ENCODE data around the gene DDX41.

The DDX41 gene

GRCh38 chr5:177554474-177555111, 37.8 kb upstream of the DDX41 start, which contains the start of gene FAM193B:
Gene FAM193B (minus strand): TSS chr5:177554563. CDS start chr5:177554458, 105 bp downstream.
- TF ChIP-seq CTCF (conservative IDR thresholded peaks at IDR 0.05; ENCODE audit: low read depth, low read length), result peak; percentile 30
- no peak for DNase-seq (ENCODE audit: low read depth)
- peak within 1 kb of the TSS; percentile 80 for H3K4me3 ChIP-seq (ENCODE audit: low read length)

GRCh38 chr5:177553671-177554429, 37.1 kb upstream of the DDX41 start:
- peak overlapping the region; percentile 80 for H3K4me3 ChIP-seq (ENCODE audit: low read length)
- TF ChIP-seq CTCF (conservative IDR thresholded peaks at IDR 0.05; ENCODE audit: low read depth, low read length), result no peak
- DNase-seq (ENCODE audit: low read depth), result no peak

- no peak for DNase-seq (ENCODE audit: low read depth)
- peak overlapping the region; percentile 80 for H3K4me3 ChIP-seq (ENCODE audit: low read length)
- TF ChIP-seq CTCF (conservative IDR thresholded peaks at IDR 0.05; ENCODE audit: low read depth, low read length), result no peak
These were observed 36.2 kb upstream of the DDX41 start for GRCh38 chr5:177552839-177553455.

GRCh38 chr5:177550122-177550521, 33.4 kb upstream of the DDX41 start:
- TF ChIP-seq CTCF (conservative IDR thresholded peaks at IDR 0.05; ENCODE audit: low read depth, low read length), result no peak
- no peak overlapping the region for H3K4me3 ChIP-seq (ENCODE audit: low read length)
- no peak for DNase-seq (ENCODE audit: low read depth)

GRCh38 chr5:177548495-177548894, 31.7 kb upstream of the DDX41 start:
- DNase-seq (ENCODE audit: low read depth), result no peak
- no peak for TF ChIP-seq CTCF (conservative IDR thresholded peaks at IDR 0.05; ENCODE audit: low read depth, low read length)
- H3K4me3 ChIP-seq (ENCODE audit: low read length), result no peak overlapping the region

GRCh38 chr5:177547736-177548135, 31.0 kb upstream of the DDX41 start:
- TF ChIP-seq CTCF (conservative IDR thresholded peaks at IDR 0.05; ENCODE audit: low read depth, low read length), result no peak

More at GRCh38 chr5:177547736-177548135, 31.0 kb upstream of the DDX41 start:
- no peak overlapping the region for H3K4me3 ChIP-seq (ENCODE audit: low read length)
- no peak for DNase-seq (ENCODE audit: low read depth)
